NCI-H1694 (cell line): Measurements from ENCODE around the gene NEO1.
"Not testable (repeated sequence)": the region's sequence is repeated elsewhere in the genome, so short reads cannot be mapped to it uniquely, and the experiment has no call there.

Experiments used
- DNase-seq: peaks from one replicate; lab custom pipeline; 2025; lab: John Stamatoyannopoulos, UW

The NEO1 gene

DNA sequence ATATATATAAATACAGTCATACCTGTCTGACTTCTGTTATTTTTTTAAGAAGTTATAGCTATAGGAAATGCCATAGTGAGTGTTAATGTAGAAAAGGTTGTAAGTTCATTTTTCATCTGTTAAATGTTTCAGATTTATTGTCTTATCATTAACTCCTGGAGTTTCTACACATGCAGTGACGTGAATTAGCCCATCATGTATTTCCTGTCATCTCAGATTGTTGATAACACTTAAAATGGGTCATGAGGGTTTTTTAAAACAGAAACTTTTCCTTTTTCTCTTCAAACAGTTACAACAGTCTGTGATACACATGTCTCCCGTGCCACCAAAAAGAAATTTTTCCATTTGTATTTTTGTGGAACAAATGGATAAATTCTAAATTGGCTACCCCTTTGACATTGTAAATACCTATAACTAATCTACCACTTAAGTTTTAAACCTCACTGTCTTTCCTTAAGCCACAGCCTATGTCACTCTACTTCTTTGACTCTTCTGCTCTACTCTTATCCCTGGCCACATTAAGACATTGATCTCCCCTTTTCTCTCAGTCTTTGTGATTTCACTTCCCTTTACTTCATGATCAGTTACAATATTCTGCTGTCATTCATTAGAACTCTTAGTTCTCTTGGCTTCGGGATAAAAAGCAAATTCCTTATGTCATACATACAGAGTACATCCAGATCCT, 89.1 kb downstream of the NEO1 start:
- no peak for DNase-seq

DNA sequence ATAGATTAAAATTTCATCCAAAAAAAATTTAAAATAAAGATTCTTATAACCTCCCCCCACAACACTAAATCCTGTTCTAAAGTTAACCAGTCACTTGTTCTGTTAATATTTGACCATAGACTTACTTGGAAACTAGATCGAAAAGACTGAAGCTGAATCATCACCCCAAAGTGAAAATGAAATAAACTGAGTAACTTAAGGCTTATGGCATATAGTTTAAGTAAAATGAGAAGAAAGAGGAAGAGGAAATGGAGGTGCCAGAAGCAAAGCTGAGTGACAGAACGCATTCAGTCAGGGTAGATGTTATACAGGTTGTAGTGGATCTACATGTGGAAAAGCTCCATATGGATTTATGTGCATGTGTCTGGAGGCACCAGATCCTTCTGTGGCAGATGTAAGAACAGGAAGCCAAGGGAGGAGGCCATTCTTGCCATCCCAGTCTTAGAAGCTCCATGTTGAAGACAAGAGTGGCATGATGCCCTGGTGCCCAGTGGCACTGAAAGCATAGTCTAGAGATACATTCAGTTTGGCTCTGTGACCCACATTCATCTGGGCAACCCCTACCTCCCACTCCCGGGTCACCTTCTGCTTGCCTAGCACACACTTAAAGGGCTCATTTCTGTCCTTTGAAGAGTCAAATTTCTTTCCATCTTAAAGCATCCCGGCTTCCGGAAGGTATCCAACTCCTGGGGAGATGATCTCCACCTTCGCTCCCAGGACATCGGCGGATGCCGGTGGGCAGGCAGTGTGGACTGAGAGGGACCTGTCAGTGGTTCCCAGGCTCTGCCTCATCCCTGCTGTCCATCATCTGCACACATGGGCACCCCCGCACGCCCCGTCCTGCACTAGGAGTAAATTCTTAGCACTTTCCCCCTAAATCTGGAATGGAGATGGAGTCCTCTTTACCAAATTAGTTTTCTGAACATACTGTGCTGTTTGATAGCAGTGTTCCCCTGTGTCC, 90.8 kb downstream of the NEO1 start:
- no peak for DNase-seq

DNA sequence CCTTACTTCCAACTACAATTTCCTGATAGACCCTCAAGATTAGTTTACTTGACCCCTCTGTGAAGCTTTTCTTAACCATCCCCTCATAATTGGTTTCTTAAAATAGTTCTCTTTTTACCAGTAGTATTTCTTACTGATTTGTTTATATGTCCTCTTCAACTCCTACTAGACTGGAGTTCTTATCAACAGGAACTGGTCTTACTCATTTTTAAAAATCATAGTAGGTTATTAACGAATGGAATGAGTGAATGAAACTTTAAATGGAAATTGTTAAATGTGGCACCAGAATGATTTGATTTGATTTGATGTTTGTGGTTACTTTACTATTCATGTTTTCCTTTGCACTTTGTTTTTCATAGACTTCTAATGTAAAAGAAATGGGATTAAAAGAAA, 91.5 kb downstream of the NEO1 start:
- DNase-seq = no peak

DNA sequence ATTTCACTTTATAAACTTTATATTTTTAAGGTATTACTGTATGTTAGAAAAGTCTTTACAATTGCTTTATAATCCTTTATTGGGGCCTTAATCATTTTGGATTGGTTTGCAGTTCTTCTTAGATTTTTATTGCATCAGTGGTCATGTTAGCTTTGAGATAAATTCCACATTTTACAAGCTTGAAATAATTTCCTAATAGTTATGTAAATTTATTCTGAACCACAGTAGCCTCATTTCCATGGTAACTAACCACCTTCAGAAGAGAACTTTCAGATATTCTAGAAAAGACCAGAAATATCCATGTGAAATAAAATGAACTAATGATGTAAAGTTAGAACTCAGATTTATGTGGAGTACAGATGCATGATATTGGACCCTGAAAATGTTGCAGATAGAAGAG, 94.2 kb downstream of the NEO1 start:
- no peak for DNase-seq

DNA sequence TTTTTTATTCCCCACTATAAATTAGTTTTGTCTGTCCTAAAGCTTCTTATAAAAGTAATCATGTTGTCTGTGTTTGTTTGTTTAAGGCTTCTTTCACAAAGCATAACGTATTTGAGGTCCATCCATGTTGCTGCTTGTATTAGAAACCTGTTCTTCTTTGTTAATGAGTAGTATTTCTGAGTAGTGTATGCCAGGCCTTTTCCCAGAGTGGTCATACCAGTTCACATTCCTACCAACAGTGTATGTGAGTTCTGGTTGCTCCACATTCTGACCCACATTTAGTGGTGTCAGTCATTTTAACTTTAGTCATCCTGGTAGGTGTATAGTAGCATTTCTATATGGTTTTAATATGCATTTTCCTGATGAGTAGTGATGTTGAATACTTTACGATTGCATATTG, 98.6 kb downstream of the NEO1 start:
- DNase-seq = no peak

DNA sequence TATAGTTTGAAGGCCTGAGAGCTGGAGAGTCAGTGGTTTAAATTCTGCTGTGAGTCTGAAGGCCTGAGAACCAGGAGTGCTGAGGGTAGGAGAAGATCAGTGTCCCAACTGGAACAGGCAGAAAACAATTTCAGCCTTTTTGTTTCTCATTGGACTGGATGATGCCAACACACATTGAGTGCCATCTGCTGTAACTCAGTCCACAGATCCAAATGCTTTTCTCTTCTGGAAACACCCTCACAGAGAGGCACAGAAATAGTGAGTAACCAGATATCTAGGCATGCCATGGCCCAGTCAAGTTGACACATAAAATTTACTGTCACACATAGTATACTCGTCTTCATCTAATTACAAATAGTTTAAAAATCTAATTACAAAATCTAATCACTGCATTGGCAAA, 100.8 kb downstream of the NEO1 start:
- no peak for DNase-seq

DNA sequence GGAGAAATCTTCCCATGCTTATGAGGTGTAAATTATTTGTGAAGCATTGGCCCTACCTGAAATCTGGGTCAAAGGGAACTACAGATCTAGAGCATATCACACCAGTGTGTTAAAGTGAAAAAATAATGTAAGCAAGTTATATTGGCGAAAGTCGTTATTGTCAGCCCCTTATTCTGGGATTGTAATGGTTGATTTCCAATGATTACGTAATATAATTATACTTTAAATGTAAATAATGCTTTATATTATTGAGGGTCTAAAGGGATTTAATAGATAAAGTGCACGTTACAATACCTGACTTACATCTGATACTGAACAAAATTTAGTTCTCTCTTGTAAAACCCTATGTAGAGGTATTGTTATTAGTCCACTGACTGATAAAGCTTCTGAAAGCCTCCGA, 101.2 kb downstream of the NEO1 start:
- no peak for DNase-seq

DNA sequence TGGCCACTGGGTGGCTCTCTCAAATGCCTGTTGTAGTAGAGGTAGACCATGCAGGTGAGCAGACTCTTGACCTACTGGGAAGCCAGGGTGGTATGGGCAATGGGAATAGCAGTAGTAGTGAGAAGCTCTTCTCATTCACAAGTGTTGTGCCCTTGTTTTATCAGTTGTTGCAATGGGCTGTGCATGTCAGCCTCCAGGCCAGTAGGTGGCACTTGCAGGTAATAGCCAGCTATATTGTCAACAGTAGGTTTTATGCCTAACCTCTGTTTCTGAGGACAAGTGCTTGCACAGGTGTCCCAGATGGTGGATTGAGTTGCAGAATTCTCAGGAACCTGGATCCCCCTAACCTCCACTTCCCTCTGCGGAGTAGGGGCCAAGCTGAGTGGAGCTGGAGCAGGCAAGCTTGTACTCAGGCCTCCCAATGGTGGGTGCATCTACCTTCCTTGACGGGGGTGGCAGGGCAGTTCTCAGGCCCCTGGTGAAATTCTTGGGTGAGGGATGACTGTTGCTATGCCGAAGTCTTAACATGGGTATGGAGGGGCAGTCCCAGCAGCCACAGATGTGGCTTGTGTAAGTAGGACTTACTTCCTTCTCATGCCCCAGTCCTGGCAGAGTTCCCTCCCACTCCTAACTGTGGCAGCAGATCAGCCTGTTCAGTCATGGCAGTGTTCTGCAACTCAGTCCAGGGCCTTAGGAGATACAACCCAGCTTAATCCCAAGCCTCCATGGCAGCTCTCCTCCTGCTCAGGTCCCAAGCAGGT, 104.3 kb downstream of the NEO1 start:
- DNase-seq = no peak

DNA sequence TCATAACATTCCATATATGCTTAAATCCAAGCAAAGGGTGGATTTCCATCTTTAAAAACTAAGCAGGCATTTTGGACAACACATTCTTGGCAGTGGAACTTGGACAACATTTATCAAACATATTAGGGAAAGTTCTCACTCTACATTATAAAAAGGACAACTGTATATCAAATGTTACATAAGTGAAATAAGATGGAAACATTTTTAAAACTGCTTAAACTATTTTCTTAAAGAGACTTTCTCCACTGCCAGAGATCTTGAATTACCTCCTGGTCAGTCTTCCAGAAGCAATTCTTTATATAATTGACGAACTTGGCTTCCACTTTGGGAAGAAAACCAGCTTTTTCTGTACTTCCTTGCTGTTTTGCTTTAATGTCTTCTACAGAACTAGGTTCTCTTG, 109.3 kb downstream of the NEO1 start:
- no peak for DNase-seq

DNA sequence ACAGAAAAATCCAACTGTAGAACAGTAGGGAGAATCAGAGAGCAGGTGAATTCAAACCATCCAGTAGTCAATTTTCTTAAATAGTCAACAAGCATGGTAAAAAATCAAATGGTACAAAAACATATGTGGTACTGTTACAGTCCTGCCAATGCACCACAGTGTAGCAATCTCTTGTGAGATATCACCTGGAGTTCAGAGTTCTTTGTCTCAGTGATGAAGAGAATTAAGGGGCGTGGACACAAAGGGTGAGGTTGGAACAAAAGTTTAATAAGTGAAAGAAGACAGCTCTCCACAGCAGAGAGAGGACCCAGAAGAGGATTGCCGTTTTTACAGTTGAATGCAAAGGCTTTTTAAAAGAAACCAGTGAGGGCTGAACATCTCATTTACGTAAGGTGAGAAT, 113.2 kb downstream of the NEO1 start:
- no peak for DNase-seq

DNA sequence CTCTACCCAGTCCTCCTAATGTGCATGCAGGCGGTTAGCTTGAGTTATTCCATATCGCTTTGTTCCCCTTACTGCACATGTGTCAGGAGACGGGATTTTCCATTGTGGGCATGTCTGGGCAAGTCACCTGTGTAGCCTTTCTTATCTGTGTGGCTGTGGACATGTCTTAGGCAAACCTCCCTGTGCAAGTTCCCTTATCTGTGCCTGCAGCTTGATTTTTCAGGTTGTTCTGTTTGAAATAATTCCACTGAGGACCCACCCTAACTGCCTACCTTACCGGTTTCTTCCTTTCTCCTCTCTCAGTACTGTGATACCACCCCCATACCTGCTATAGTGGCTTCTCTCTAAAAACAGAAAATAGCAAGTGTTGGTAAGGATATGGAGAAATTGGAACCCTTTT, 113.6 kb downstream of the NEO1 start:
- no peak for DNase-seq

DNA sequence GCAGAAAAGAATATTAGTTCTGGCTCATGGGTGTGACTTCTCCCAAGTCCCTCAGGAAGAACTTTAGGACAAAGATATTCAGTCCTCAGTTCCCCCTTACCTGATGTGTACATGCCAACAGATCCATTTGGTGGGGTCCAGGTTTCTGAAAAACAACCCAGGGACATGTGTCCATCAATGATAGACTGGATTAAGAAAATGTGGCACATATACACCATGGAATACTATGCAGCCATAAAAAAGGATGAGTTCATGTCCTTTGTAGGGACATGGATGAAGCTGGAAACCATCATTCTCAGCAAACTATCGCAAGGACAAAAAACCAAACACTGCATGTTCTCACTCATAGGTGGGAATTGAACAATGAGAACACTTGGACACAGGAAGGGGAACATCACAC, 114.4 kb downstream of the NEO1 start:
- DNase-seq = not testable (repeated sequence)

DNA sequence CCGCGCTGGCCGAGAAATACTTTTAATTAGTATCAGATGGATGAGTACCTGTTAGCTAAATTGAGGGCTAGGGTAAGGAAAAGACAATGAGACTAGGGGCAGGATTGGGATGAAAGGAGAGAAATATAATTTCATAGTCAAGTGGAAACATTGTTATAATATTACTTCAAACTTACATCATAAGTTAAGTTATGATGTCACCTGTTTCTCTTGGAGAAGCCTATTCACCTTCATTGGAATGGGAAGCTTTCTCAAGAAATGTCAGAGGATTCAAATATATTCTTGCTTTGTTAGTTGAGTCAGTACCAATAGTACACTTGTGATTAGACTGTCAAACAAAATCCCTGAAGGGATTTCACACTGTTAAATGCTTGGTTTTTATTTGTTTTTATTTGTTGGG, 116.2 kb downstream of the NEO1 start:
- DNase-seq = no peak

DNA sequence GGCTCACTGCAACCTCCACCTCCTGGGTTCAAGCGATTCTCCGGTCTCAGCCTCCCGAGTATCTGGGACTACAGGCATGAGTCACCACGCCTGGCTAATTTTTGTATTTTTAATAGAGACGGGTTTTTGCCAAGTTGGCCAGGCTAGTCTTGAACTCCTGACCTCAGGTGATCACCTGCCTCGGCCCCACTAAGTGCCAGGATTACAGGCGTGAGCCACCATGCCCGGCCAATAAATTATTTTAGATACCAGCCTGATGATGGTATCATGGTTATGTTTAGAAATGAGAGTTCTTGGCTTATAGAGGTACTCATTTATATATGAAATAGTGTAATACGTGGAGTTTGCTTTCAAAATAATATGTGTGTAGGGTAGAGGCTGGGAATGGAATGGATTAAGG, 119.4 kb downstream of the NEO1 start:
- no peak for DNase-seq

DNA sequence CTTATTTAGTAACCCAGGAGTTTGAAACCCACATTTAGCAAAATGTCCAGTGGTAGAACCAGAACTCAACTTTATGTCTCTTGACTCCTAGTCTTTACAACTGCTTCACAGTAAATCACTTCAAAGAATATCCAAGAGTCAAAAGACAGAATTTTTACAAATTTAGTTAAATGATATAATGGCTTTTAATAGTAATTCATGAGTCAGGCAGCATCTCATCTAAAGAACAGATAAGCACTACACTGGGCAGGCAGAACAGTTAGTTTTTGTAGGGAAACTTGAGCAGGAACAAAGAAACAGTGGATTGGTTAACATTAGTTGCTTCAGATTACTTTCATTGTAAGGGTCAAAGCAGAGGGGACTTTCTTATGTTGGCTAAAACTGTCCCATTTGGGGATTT, 120.2 kb downstream of the NEO1 start:
- no peak for DNase-seq

DNA sequence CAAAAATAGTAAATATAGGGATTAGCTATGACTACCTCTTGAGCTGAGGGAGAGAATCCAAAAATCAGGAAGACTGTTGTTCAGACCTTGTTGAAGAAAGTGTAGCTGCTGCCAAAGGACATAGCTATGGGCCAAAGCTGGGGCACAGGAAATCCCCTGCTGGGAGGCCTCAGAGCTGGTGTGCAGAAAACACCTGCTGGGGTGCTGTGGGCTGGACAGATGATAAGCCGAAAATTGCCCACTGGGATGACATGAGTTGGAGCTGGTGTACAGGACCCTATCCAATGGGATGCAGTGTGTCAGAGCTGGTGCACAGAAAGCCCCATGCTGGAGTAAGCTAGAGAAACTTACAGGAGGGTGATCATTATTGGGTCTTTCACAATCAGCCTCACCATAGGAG, 121.9 kb downstream of the NEO1 start:
- DNase-seq = no peak

DNA sequence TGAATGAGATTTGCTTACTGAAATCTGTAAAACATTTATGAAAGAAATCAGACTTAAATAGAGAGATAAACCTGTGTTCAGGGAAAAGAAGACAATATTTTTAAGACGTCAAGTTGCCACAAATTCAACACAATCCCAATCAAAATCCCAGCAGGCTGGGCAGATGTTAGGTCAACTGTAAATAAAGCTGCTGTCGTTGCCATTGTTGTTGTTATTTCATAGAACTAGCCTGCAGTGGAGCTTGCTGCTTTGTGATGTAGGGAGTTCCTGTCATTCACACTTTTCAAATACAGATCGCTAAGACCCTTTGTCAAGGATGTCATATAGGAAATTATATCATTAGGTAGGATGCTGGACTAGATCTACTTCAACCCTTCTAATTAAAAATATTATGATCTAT, 123.1 kb downstream of the NEO1 start:
- DNase-seq = no peak

DNA sequence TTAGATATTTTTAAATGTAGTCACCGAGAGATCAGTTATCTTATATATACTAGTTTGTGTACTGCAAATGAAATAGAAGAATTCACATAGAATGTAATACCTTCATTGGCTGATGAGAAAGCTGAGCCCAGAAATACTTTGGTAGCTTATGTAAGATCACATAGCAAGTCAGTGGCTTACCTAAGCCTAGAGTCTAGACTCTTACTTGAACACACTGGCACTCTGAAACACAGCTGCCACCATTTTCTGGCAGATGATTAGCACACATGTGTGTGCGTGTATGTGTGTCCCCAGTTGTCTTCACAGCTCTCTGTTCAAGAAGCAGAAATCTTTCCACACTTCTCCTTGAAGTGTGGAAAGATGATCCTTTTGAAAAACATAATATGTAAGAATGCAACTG, 124.3 kb downstream of the NEO1 start:
- DNase-seq = no peak

DNA sequence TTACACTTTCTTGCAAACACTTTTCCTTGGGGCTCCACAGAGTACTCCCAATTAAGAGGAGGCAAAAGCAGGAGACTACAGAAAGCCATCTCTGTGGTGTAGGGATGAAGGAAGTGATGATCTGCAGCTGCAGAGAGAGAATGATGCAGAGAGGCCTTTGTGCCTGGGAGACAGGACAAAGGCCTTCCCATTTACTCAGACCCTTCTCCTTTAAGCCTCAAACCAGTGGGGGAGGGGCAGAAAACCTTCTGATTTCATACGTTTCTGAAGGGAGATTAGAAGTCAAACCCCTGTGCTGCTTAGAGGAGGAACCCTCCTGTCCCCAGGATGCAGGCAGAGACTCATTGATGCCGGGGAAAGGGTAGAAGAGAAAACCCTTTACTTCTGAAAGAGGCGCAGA, 130.8 kb downstream of the NEO1 start:
- no peak for DNase-seq

DNA sequence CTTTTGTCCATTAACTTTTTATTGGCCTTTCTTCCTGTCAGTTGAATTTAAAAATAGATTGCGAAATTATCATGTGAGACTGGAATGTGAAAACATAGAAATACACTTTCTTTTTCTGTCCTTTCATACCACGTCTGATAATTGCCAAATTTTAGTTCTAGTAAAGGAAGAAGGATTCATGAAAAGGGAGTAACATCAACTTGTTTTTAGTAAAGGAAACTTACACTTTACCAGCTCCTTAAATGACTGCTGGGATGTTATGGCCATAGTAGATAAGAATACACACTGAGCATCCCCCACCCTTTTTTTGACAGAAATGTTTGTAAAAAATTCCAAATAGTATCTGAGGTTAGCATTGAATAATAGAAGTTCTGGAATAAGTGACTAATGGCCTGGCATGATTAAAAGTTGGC, 137.9 kb downstream of the NEO1 start:
- no peak for DNase-seq

DNA sequence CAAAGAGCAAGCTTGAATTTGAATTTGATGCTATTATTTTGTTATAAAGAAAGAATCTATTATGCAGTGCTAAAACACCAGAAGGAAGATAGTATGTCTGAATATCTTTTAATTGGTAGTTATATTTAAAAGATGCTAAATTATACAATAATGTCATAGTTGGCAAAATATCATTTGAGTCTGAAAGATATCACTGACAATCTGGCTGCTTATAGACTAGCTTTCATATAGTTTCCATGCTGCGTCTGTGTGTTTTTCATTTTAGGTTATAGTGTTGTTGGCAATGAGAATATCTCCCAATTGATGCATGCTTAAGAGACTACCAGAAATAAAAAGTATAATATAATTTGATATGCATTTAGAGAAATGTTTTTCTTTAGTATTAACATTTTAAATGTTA, 142.9 kb downstream of the NEO1 start:
- DNase-seq = no peak

DNA sequence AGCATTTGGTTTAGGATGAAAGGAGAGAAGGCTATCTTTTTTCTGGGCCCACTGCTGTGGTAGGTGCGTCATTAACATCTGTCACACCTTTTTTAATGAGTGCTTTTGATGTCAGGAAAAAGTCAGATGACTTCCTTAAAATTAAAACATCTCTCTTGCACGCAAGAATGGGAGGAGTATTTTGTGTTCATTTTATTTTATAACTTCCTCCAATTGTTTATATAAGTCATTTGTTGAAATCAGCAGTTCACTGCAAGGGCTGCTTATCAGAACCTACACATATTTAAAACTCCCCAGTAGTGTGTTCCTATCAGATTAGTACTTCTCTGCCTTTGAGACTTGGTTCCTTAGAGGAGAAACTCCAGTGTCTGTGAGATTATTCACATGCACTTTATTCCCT, 143.8 kb downstream of the NEO1 start:
- DNase-seq = no peak

DNA sequence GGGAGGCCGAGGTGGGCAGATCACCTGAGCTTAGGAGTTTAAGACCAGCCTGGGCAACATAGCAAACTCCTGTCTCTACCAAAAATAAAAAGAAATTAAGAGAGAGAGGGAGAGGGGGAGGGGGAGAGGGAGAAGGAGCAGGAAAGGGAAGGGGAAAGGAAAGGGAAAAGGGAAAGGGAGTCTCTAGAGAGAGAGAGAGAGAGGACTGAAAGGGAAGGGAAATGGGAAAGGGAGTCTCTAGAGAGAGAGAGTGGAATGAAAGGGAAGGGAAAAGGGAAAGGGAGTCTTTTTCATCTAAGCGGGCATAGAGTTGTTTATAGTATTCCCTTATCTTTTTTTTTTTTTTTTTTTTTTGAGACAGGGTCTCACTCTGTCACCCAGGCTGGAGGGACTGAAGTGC, 148.1 kb downstream of the NEO1 start:
- DNase-seq = no peak
